HepG2 (cell line): ENCODE results near the gene RAB17. TPM values are rescaled to one million over a fixed set of nuclear protein-coding genes. Genes with fewer than 3 reads are reported as not detected.

Experiments used
- ATAC-seq: fragments of 200-7000 bp; cut with Tn5 transposase; 3 replicates; pipeline ENCODE4 v1.9.1; 2020; ENCODE audit warnings: mild to moderate bottlenecking, moderate library complexity
- BruUV-seq: library from RNA; stranded (reverse); fragments of 400-500 nt; replicated peaks from 2 replicates; lab custom pipeline; 2021; lab: Mats Ljungman, UMichigan
- CTCF ChIA-PET: fragments of 300-600 bp; formaldehyde crosslinking; extraction: SDS; loops from one replicate; lab custom pipeline; 2021; ENCODE audit warnings: low total read pairs, inconsistent platforms, low intra/inter-chr PET ratio; lab: Yijun Ruan, JAX
- POLR2A ChIA-PET: fragments of 350-600 bp; sonication (Branson Sonifier 250); formaldehyde crosslinking; loops from one replicate; lab custom pipeline; 2020; ENCODE audit warnings: antibody characterized with exemption, inconsistent platforms; lab: Yijun Ruan, JAX
- DNase-seq: peaks from one replicate; pipeline ENCODE4 v3.0.0-alpha.2; 2015; ENCODE audit warnings: low spot score
- FAIRE-seq: peaks from 3 replicates; lab custom pipeline; 2011; peaks lifted over from hg19 to GRCh38; lab: Jason Lieb, UNC
- H2AFZ ChIP-seq: one replicate; pipeline ENCODE4 v1.6.1; 2011; ENCODE audit warnings: low read length, inconsistent platforms
- H3K27ac ChIP-seq: fragments of 300-600 bp; 3 replicates; pipeline ENCODE4 v1.8.0; 2011; ENCODE audit warnings: mixed run types, mild to moderate bottlenecking, mixed read lengths, low read length, inconsistent platforms; ENCODE audit not compliant: insufficient read depth; ENCODE audit errors: extremely low read length
- H3K27me3 ChIP-seq, 2 experiments: fragments of 200-600 bp in 1 of 2; 2 replicates in 1 of 2; 3 replicates in 1 of 2; pipeline versions ENCODE4 v1.6.0 to v1.8.0; 2011; ENCODE audit warnings: low read length in 2 of 2, mild to moderate bottlenecking in 2 of 2, moderate library complexity in 2 of 2, inconsistent platforms in 1 of 2; ENCODE audit not compliant: insufficient read depth in 2 of 2, control insufficient read depth in 1 of 2
- H3K36me3 ChIP-seq, 2 experiments: fragments of 200-600 bp in 1 of 2; replicated peaks in 1 of 2; 2 replicates in 1 of 2; 3 replicates in 1 of 2; pipeline versions ENCODE4 v1.5.1 to v1.8.0; 2011; ENCODE audit warnings: low read length in 2 of 2, inconsistent platforms in 1 of 2; ENCODE audit not compliant: insufficient read depth in 2 of 2, control insufficient read depth in 1 of 2
- H3K4me1 ChIP-seq: 2 replicates; pipeline ENCODE4 v1.5.1; 2012; ENCODE audit warnings: low read length, inconsistent platforms; ENCODE audit not compliant: insufficient read depth
- H3K4me2 ChIP-seq: 2 replicates; pipeline ENCODE4 v1.6.0; 2011; ENCODE audit warnings: low read depth, low read length, inconsistent platforms
- H3K4me3 ChIP-seq, 3 experiments: fragments of 200-600 bp in 1 of 3; sonication (generic), shearing (Covaris generic) in 1 of 3; replicated peaks in 1 of 3; 2 replicates each; pipeline ENCODE4 v1.5.1; 2011 to 2016; ENCODE audit warnings: low read length in 3 of 3, inconsistent platforms in 2 of 3, low read depth in 2 of 3, mild to moderate bottlenecking in 2 of 3, control low read depth in 1 of 3, mixed read lengths in 1 of 3; ENCODE audit not compliant: insufficient read depth in 1 of 3
- H3K79me2 ChIP-seq: one replicate; pipeline ENCODE4 v1.6.1; 2011; ENCODE audit warnings: low read length, inconsistent platforms; ENCODE audit not compliant: insufficient read depth
- H3K9ac ChIP-seq: 2 replicates; pipeline ENCODE4 v1.6.0; 2011; ENCODE audit warnings: mild to moderate bottlenecking, low read depth, low read length, inconsistent platforms; ENCODE audit not compliant: insufficient read depth
- H3K9me3 ChIP-seq: 2 replicates; pipeline ENCODE4 v1.5.1; 2012; ENCODE audit warnings: mild to moderate bottlenecking, low read length
- H4K20me1 ChIP-seq: 2 replicates; pipeline ENCODE4 v1.6.0; 2011; ENCODE audit warnings: inconsistent platforms, mild to moderate bottlenecking, low read length, moderate library complexity; ENCODE audit not compliant: insufficient read depth
- DNMT1 ChIP-seq: sonication (generic); formaldehyde crosslinking; IDR thresholded peaks from 2 replicates; pipeline ENCODE4 v1.5.1; 2020; ENCODE audit warnings: mild to moderate bottlenecking, missing genetic modification reagents
- FLYWCH1 ChIP-seq: sonication (generic); formaldehyde crosslinking; IDR thresholded peaks from 2 replicates; pipeline ENCODE4 v1.8.1; 2023; ENCODE audit warnings: mild to moderate bottlenecking, missing genetic modification reagents
- GABPA ChIP-seq, 2 experiments: IDR thresholded peaks; 2 replicates each; pipeline ENCODE4 v1.6.1; 2011 to 2016; ENCODE audit warnings: low read depth in 2 of 2, low read length in 1 of 2, missing biosample characterization in 1 of 2, missing genetic modification characterization in 1 of 2
- HNRNPK ChIP-seq: fragments of 200-400 bp; formaldehyde crosslinking; IDR thresholded peaks from 2 replicates; pipeline ENCODE4 v1.6.1; 2018; ENCODE audit warnings: low read length, low read depth, moderate library complexity, mild to moderate bottlenecking; ENCODE audit not compliant: poor library complexity, severe bottlenecking
- KLF16 ChIP-seq, 2 experiments: sonication (generic) in 1 of 2; formaldehyde crosslinking in 1 of 2; IDR thresholded peaks; 2 replicates each; pipeline versions ENCODE4 v1.6.1 to v1.8.0; 2016 to 2023; ENCODE audit warnings: missing genetic modification reagents in 2 of 2, missing compliant biosample characterization in 1 of 2
- NRL ChIP-seq: sonication (generic); formaldehyde crosslinking; IDR thresholded peaks from 2 replicates; pipeline ENCODE4 v1.5.0; 2020; ENCODE audit warnings: missing genetic modification reagents, mild to moderate bottlenecking, moderate library complexity, borderline replicate concordance
- PHF20 ChIP-seq: sonication (generic); formaldehyde crosslinking; IDR thresholded peaks from 2 replicates; pipeline ENCODE4 v1.5.0; 2020; ENCODE audit warnings: mild to moderate bottlenecking, missing genetic modification reagents
- ZNF142 ChIP-seq: sonication (generic); formaldehyde crosslinking; IDR thresholded peaks from 2 replicates; pipeline ENCODE4 v1.4.0; 2020; ENCODE audit warnings: missing genetic modification reagents
- ZNF367 ChIP-seq: sonication (generic); formaldehyde crosslinking; IDR thresholded peaks from 2 replicates; pipeline ENCODE4 v1.4.0; 2020; ENCODE audit warnings: missing genetic modification reagents, borderline replicate concordance
- ZNF503 ChIP-seq: sonication (generic); formaldehyde crosslinking; IDR thresholded peaks from 2 replicates; pipeline ENCODE4 v1.4.0; 2020; ENCODE audit warnings: missing genetic modification reagents
- ZNF792 ChIP-seq: IDR thresholded peaks from 2 replicates; pipeline ENCODE4 v1.6.1; 2016
- WGBS: methylation state at CpG from one replicate; pipeline ENCODE4 v1.1.6; 2017; ENCODE audit warnings: low lambda C conversion rate; 5-methylcytosine and 5-hydroxymethylcytosine counted together
- in situ Hi-C: cut with HindIII; loops from 2 replicates; pipeline ENCODE4 v1.10.0; 2017; ENCODE audit warnings: low pct_unique_long_range_greater_than_20kb; ENCODE audit not compliant: extremely low pct_ligation_motif_present
- intact Hi-C: fragments of 100-400 bp; cut with micrococcal nuclease; formaldehyde crosslinking; loops from one replicate; pipeline ENCODE4 v1.10.0; 2022; ENCODE audit not compliant: unreplicated experiment
- polyA plus RNA-seq, 8 experiments: library from polyadenylated mRNA; depleted of rRNA in 3 of 8; stranded (reverse) in 7 of 8; unstranded in 1 of 8; fragments of >200 nt; fragmentation: Illumina TruSeq in 4 of 8; extraction: Trizol in 4 of 8; gene quantifications; 2 replicates each; pipeline versions ENCODE4 v1.2.1 to v1.2.3, GENCODE V29; 2011 to 2016; ENCODE audit warnings: low read depth in 4 of 8, missing spikeins in 1 of 8, mixed read lengths in 1 of 8; ENCODE audit not compliant: insufficient read depth in 1 of 8
- total RNA-seq, 5 experiments: library from RNA; depleted of rRNA; stranded (reverse); fragments of >200 nt; fragmentation: Illumina TruSeq; extraction: Trizol; gene quantifications; 2 replicates each; pipeline ENCODE4 v1.2.3, GENCODE V29; 2016; ENCODE audit warnings: low read depth in 1 of 5
- TF ChIP-seq, protein P1 (sequence below): sonication (generic); formaldehyde crosslinking; IDR thresholded peaks from 2 replicates; pipeline ENCODE4 v1.5.1; 2020; ENCODE audit warnings: missing genetic modification reagents, mild to moderate bottlenecking, borderline replicate concordance

RAB17 gene
- total and polyA plus RNA-seq, 2 of the 13 experiments (the other 11 are each of a cell fraction or from before 2014, with no cell fraction given), result 68.0 to 124 TPM

DNA sequence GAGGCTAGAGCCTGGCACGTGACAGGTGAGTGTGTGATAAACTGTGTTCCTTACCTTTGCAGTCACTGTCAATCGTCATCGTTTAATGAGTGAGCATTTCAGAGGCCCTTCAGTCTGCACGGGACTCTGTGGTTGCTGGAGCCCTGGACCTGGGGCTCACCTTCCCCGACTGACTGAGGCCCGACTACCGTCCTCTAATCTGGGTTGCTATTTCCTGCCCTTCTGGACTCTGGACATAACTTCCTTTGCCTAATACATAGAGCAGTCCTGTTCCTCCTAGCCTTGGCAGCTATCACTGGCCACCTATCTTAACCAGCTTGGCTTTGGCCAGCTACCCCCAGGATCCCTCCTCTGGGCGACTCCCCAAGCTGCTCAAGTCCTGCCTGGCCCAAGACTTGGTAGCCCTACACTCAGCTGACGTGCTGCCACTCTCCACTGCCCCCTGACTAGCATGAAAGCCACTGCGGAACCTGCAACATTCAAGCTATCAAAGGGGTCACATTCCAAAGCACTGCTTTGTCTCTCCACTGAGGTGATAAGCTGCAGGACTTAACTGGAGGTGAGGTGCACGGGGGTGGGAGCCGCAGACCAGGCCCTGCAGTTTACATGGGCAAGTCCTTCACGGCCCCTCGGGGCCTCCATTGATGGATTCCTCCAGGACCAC lies 11.1 kb upstream of the RAB17 start:
- no peaks in the 10 kb centered on the region for H3K9me3 ChIP-seq
- intact Hi-C loops, result loop anchor here (2.0 kb wide), 1 partner anchor 13 kb away; no protein-coding TSS in a partner anchor
- peaks cover 5 to 6% of the 10 kb centered on the region in 2 experiments; a peak in 4 of 5 replicates for H3K27me3 ChIP-seq
- ChIA-PET POLR2A (interaction anchor here (0.9 to 3.3 kb wide), 9 partner anchors 11 to 144 kb away, joined by 3 to 40 read pairs (median 4); partner anchors contain the start of gene RAB17), CTCF (no interaction called here)
- peaks cover 91% of the 10 kb centered on the region for H3K4me1 ChIP-seq
- H3K9ac ChIP-seq, result peak overlapping the region; percentile 55
- ATAC-seq (peak; percentile 84), DNase-seq (peak; percentile 85), FAIRE-seq (no peak)
- no TSS peak for BruUV-seq
- WGBS, result 0% methylated on average over 14 of the region's 14 CpGs
- peak overlapping the region; percentile 59 for H2AFZ ChIP-seq
- peak overlapping the region; percentile 93 for H3K4me2 ChIP-seq
- no peaks in the 10 kb centered on the region for H4K20me1 ChIP-seq
- in situ Hi-C loops, result loop anchor here (5.0 kb wide), 1 partner anchor 141 kb away; no protein-coding TSS in a partner anchor
- peaks cover 7% of the 10 kb centered on the region for H3K79me2 ChIP-seq
- H3K27ac ChIP-seq, result peak overlapping the region; percentile 70
- H3K4me3 ChIP-seq, result peak overlapping the region; percentile 42 to 69 (median 51)
- H3K36me3 ChIP-seq, result no peaks in the 10 kb centered on the region
- peak; percentile 38; the same call in 1 of the 2 replicates for TF ChIP-seq PHF20 (CRISPR knock-in tag)
- peak; percentile 69; the same call in 1 of the 2 replicates for TF ChIP-seq ZNF792 (CRISPR knock-in tag)
- no peak for TF ChIP-seq ZNF142 (CRISPR knock-in tag)
- TF ChIP-seq ZNF503 (CRISPR knock-in tag), result 0 out of 2 replicates have a peak, but pooled peaks have one; percentile 18
- peak in 1 of 2 experiments; percentile 61; a peak in 1 of 4 replicates for TF ChIP-seq KLF16 (CRISPR knock-in tag; IDR thresholded peaks at IDR 0.05)
- no peak for TF ChIP-seq GABPA (IDR thresholded peaks at IDR 0.05; ENCODE audit: low read depth, low read length)
- peak; percentile 64; the same call in 1 of the 2 replicates for TF ChIP-seq GABPA (CRISPR knock-in tag; IDR thresholded peaks at IDR 0.05; ENCODE audit: low read depth)
- TF ChIP-seq DNMT1 (CRISPR knock-in tag), result no peak
- no peak for TF ChIP-seq HNRNPK
- TF ChIP-seq NRL (CRISPR knock-in tag), result 0 out of 2 replicates have a peak, but pooled peaks have one; percentile 34
- TF ChIP-seq ZNF367 (CRISPR knock-in tag), result no peak
- TF ChIP-seq, protein P1, sequence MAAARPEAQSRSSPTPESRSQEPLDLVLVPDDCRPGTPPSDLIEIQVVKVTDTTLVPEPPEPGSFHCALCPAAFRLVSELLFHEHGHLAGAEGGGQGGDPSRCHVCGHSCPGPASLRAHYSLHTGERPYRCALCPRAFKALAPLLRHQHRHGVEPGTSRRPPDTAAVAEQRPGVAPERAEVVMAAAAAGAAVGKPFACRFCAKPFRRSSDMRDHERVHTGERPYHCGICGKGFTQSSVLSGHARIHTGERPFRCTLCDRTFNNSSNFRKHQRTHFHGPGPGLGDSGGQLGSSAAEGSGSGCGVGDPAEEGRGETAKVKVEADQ (CRISPR knock-in tag), result 0 out of 2 replicates have a peak, but pooled peaks have one; percentile 12
- TF ChIP-seq FLYWCH1, result no peak
